NT2/D1 (cell line): ENCODE results near the gene PRAME.

Experiments used
- YY1 ChIP-seq: IDR thresholded peaks from 2 replicates; pipeline ENCODE4 v1.6.1; 2011; ENCODE audit not compliant: insufficient read length, insufficient read depth
- ZNF274 ChIP-seq: IDR thresholded peaks from 2 replicates; pipeline ENCODE4 v1.6.1; 2011; ENCODE audit warnings: mild to moderate bottlenecking, low read depth, low read length

- TF ChIP-seq ZNF274 (no peak), YY1 (no peak)
Measured at GRCh38 chr22:22565981-22566380, 6.9 kb upstream of the PRAME start.
